ENCODE measurements around the gene TXNRD2. TPM values are rescaled to one million over a fixed set of nuclear protein-coding genes. Genes with fewer than 3 reads are reported as not detected.

The TXNRD2 gene
- total RNA-seq, 3 donors from 2014 or later (not counting 1 experiment from before 2014, with no cell fraction given) = 23.5 to 37.3 (median 24.4) TPM

DNA sequence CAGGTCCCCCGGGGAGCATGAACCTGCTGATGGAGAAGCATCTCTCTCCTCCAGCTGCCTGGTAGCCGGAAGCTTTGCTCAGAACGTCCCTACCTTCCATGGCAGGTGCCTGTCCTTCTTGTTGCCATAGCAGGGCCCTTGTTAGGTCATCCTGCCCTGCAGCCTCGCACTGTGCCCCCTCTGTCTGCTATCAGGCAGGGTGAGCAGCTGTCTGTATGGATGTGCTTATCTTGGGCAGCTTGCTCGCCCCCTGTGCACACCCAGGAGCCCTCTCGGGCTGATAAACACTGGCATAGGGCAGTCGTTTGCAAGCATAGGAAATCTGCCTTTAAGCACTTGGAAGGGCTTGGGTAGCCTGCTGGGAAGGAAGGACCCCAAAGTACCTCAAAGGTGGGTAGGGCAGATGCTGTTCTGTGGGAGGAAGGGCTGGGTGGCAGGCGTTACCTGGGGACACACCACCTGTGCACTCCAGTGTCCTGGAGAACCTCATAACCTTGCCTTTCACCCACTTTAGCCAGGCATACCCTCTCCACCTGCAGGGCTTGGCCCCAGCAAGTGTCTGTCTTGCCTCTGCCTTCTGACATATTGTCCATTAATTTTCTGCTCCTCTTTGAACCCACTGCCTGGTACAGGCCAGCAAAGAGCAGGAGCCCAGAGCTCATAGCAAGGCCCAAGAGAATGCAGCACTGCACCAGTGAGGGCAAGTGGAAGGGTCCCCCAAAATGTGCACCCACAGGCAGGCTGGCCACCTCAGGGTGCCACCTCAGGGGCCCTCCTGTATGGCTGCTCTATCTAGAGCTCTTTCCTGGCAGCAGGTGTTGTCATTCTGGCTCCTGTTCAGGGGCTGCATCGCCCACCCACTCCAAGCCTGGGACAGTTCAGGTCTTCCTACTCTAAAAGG lies 8.0 kb downstream of the TXNRD2 start:
- H3K9me3 ChIP-seq (ENCODE audit: control insufficient read depth, insufficient read depth, low read length) = peaks cover 11% of the 10 kb centered on the region
- Mint-ChIP-seq H3K4me1 (peaks cover 0 to 11% of the 10 kb centered on the region in 2 donors), H3K27me3 (ENCODE audit: low read depth in 2 of 2) (no peaks in the 10 kb centered on the region), H3K36me3 (peaks cover 21% of the 10 kb centered on the region), H3K4me3 (no peak overlapping the region), H3K27ac (no peak overlapping the region), H3K9me3 (peaks cover 3 to 12% of the 10 kb centered on the region in 2 donors)
- ATAC-seq (no peak), DNase-seq (no peak)
- no peak overlapping the region for H3K27ac ChIP-seq (ENCODE audit: low read length)
- H3K4me3 ChIP-seq (ENCODE audit: low read length) = no peak overlapping the region
- no peaks in the 10 kb centered on the region for H3K36me3 ChIP-seq (ENCODE audit: control insufficient read depth, insufficient read depth, low read length)
- no peak for TF ChIP-seq CTCF (IDR thresholded peaks at IDR 0.05)
- H3K4me1 ChIP-seq (ENCODE audit: control insufficient read depth, insufficient read depth, low read length) = no peaks in the 10 kb centered on the region
- WGBS (ENCODE audit: insufficient coverage) = 89% methylated on average over 9 of the region's 9 CpGs
- intact Hi-C loops (cut with micrococcal nuclease) = no loop called here
- no peaks in the 10 kb centered on the region for H3K27me3 ChIP-seq (ENCODE audit: control insufficient read depth, insufficient read depth, low read length)

GRCh38 chr22:19932367-19933206 lies 9.0 kb downstream of the TXNRD2 start:
- Mint-ChIP-seq H3K4me1 (peaks cover 0 to 6% of the 10 kb centered on the region in 2 donors), H3K27me3 (ENCODE audit: low read depth in 2 of 2) (no peaks in the 10 kb centered on the region), H3K36me3 (peaks cover 21% of the 10 kb centered on the region), H3K27ac (no peak overlapping the region), H3K9me3 (peaks cover 3 to 12% of the 10 kb centered on the region in 2 donors), H3K4me3 (no peak overlapping the region)
- H3K36me3 ChIP-seq (ENCODE audit: control insufficient read depth, insufficient read depth, low read length) = no peaks in the 10 kb centered on the region
- intact Hi-C loops (cut with micrococcal nuclease) = no loop called here
- ATAC-seq = no peak
- H3K4me3 ChIP-seq (ENCODE audit: low read length) = no peak overlapping the region
- TF ChIP-seq CTCF (IDR thresholded peaks at IDR 0.05) = no peak
- no peaks in the 10 kb centered on the region for H3K27me3 ChIP-seq (ENCODE audit: control insufficient read depth, insufficient read depth, low read length)
- DNase-seq = no peak
- 63% methylated on average over 11 of the region's 12 CpGs for WGBS (ENCODE audit: insufficient coverage)
- no peak overlapping the region for H3K27ac ChIP-seq (ENCODE audit: low read length)
- H3K9me3 ChIP-seq (ENCODE audit: control insufficient read depth, insufficient read depth, low read length) = peaks cover 11% of the 10 kb centered on the region
- H3K4me1 ChIP-seq (ENCODE audit: control insufficient read depth, insufficient read depth, low read length) = no peaks in the 10 kb centered on the region

DNA sequence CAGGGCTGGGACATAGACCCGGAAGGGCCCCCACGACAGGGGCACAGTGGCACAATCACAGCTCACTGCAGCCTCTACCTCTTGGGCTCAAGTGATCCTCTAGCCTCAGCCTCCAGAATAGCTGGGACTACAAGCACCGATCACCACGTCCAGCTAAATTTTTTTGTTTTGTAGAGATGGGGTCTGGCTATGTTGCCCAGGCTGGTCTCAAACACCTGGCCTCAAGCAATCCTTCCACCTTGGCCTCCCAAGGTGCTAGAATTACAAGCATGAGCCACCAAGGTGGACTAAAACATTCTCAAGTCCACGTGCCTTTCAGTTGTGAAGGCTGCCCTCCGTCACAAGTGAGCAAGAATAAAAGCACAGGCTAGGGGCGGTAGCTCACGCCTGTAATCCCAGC lies 10.1 kb downstream of the TXNRD2 start:
- Histone ChIP-seq H3K4me1 (ENCODE audit: control insufficient read depth, insufficient read depth, low read length) (no peaks in the 10 kb centered on the region), H3K27me3 (ENCODE audit: control insufficient read depth, insufficient read depth, low read length) (no peaks in the 10 kb centered on the region), H3K4me3 (ENCODE audit: low read length) (no peak overlapping the region), H3K27ac (ENCODE audit: low read length) (no peak overlapping the region), H3K36me3 (ENCODE audit: control insufficient read depth, insufficient read depth, low read length) (no peaks in the 10 kb centered on the region), H3K9me3 (ENCODE audit: control insufficient read depth, insufficient read depth, low read length) (peaks cover 11% of the 10 kb centered on the region)
- intact Hi-C loops (cut with micrococcal nuclease) = no loop called here
- no peak for ATAC-seq
- WGBS (ENCODE audit: insufficient coverage) = 98% methylated on average over 8 of the region's 8 CpGs
- Mint-ChIP-seq H3K36me3 (peaks cover 13% of the 10 kb centered on the region), H3K4me3 (no peak overlapping the region), H3K9me3 (peaks cover under 1 to 9% of the 10 kb centered on the region in 2 donors), H3K27ac (no peak overlapping the region), H3K27me3 (ENCODE audit: low read depth in 2 of 2) (no peaks in the 10 kb centered on the region), H3K4me1 (peaks cover 0 to 6% of the 10 kb centered on the region in 2 donors)
- no peak for TF ChIP-seq CTCF (IDR thresholded peaks at IDR 0.05)
- DNase-seq = no peak
